HTERT RPE-1 (cell line): Measurements from ENCODE around the gene ZNF516.

Experiments used
- in situ Hi-C: fragments of 300-500 bp; cut with MboI; formaldehyde crosslinking; loops from 4 replicates; pipeline ENCODE4 v1.14.3; 2020; ENCODE audit warnings: low sequenced_read_pairs

Gene ZNF516

GRCh38 chr18:76385681-76385975 lies 109.4 kb downstream of the ZNF516 start:
- in situ Hi-C loops = no loop called here

- in situ Hi-C loops = no loop called here
These were observed 110.0 kb downstream of the ZNF516 start for GRCh38 chr18:76384861-76385680.

- in situ Hi-C loops = no loop called here
These were observed 110.8 kb downstream of the ZNF516 start for GRCh38 chr18:76384114-76384790.

GRCh38 chr18:76383636-76384035 lies 111.4 kb downstream of the ZNF516 start:
- in situ Hi-C loops = no loop called here

- in situ Hi-C loops = no loop called here
These were observed 112.8 kb downstream of the ZNF516 start for GRCh38 chr18:76382275-76382674.

GRCh38 chr18:76380791-76381405 lies 114.1 kb downstream of the ZNF516 start:
- in situ Hi-C loops = no loop called here

- in situ Hi-C loops = no loop called here
These were observed 114.8 kb downstream of the ZNF516 start for GRCh38 chr18:76380127-76380729.

- in situ Hi-C loops = no loop called here
These were observed 115.6 kb downstream of the ZNF516 start for GRCh38 chr18:76379226-76380126.

GRCh38 chr18:76378526-76379215 lies 116.4 kb downstream of the ZNF516 start:
- in situ Hi-C loops = no loop called here

- in situ Hi-C loops = no loop called here
These were observed 117.7 kb downstream of the ZNF516 start for GRCh38 chr18:76377359-76377756.

GRCh38 chr18:76376668-76377358 lies 118.2 kb downstream of the ZNF516 start:
- in situ Hi-C loops = no loop called here

- in situ Hi-C loops = no loop called here
These were observed 118.8 kb downstream of the ZNF516 start for GRCh38 chr18:76376225-76376624.

- in situ Hi-C loops = no loop called here
These were observed 120.4 kb downstream of the ZNF516 start for GRCh38 chr18:76374330-76375281.

- in situ Hi-C loops = no loop called here
These were observed 121.7 kb downstream of the ZNF516 start for GRCh38 chr18:76373297-76373696.

GRCh38 chr18:76371301-76372203 lies 123.5 kb downstream of the ZNF516 start:
- in situ Hi-C loops = no loop called here

GRCh38 chr18:76370686-76371085 lies 124.4 kb downstream of the ZNF516 start:
- in situ Hi-C loops = no loop called here

- in situ Hi-C loops = no loop called here
These were observed 124.8 kb downstream of the ZNF516 start for GRCh38 chr18:76370201-76370600.
